SK-N-SH treated with all-trans-retinoic acid at 6 μM for 48 hours (cell line): Measurements from ENCODE around the gene CNIH4.
"Not testable (repeated sequence)": the region's sequence is repeated elsewhere in the genome, so short reads cannot be mapped to it uniquely, and the experiment has no call there.

Source experiments
- ATAC-seq: fragments of 200-7000 bp; cut with Tn5 transposase; 3 replicates; pipeline ENCODE4 v1.9.1; 2020; ENCODE audit warnings: mild to moderate bottlenecking, moderate library complexity
- ARNTL ChIP-seq: fragments of 450-650 bp; formaldehyde crosslinking; IDR thresholded peaks from 2 replicates; pipeline ENCODE4 v1.5.0; 2020; ENCODE audit warnings: low read depth, mild to moderate bottlenecking, moderate library complexity, borderline replicate concordance
- BACH2 ChIP-seq: fragments of 250-450 bp; sonication (Bioruptor Pico); IDR thresholded peaks from 2 replicates; pipeline ENCODE4 v1.9.0; 2021; ENCODE audit warnings: mild to moderate bottlenecking, borderline replicate concordance
- CSDC2 ChIP-seq: fragments of 250-450 bp; sonication (Bioruptor Pico); IDR thresholded peaks from 2 replicates; pipeline ENCODE4 v1.5.0; 2020; ENCODE audit warnings: mild to moderate bottlenecking, moderate library complexity
- CSRNP3 ChIP-seq: fragments of 250-450 bp; sonication (Bioruptor Pico); IDR thresholded peaks from 2 replicates; pipeline ENCODE4 v1.5.1; 2021; ENCODE audit warnings: mild to moderate bottlenecking, moderate library complexity
- ESRRG ChIP-seq: fragments of 250-450 bp; sonication (Bioruptor Pico); IDR thresholded peaks from 2 replicates; pipeline ENCODE4 v1.6.1; 2021; ENCODE audit warnings: mild to moderate bottlenecking
- GLIS3 ChIP-seq: fragments of 250-450 bp; sonication (Bioruptor Pico); IDR thresholded peaks from 2 replicates; pipeline ENCODE4 v1.5.0; 2020; ENCODE audit warnings: mild to moderate bottlenecking, moderate library complexity
- ISL1 ChIP-seq: fragments of 250-450 bp; sonication (Bioruptor Pico); IDR thresholded peaks from 2 replicates; pipeline ENCODE4 v2.1.2; 2022; ENCODE audit warnings: mild to moderate bottlenecking, moderate library complexity
- OSR1 ChIP-seq: fragments of 250-450 bp; sonication (Bioruptor Pico); IDR thresholded peaks from 2 replicates; pipeline ENCODE4 v1.8.0; 2022; ENCODE audit warnings: moderate library complexity, mild to moderate bottlenecking, inconsistent platforms
- PATZ1 ChIP-seq: fragments of 250-450 bp; sonication (Bioruptor Pico); IDR thresholded peaks from 2 replicates; pipeline ENCODE4 v1.8.0; 2020; ENCODE audit warnings: mild to moderate bottlenecking, moderate library complexity, borderline replicate concordance
- POU6F1 ChIP-seq: fragments of 250-450 bp; sonication (Bioruptor Pico); IDR thresholded peaks from 2 replicates; pipeline ENCODE4 v1.8.0; 2021; ENCODE audit warnings: low read depth, mild to moderate bottlenecking, moderate library complexity, borderline replicate concordance
- PPARA ChIP-seq: fragments of 250-450 bp; sonication (Bioruptor Pico); IDR thresholded peaks from 2 replicates; pipeline ENCODE4 v1.5.0; 2020; ENCODE audit warnings: mild to moderate bottlenecking, borderline replicate concordance
- RARB ChIP-seq: fragments of 250-450 bp; sonication (Bioruptor Pico); IDR thresholded peaks from 2 replicates; pipeline ENCODE4 v1.8.0; 2021; ENCODE audit warnings: mild to moderate bottlenecking, moderate library complexity
- SNAI2 ChIP-seq: fragments of 250-450 bp; sonication (Bioruptor Pico); IDR thresholded peaks from 2 replicates; pipeline ENCODE4 v1.5.0; 2020; ENCODE audit warnings: mild to moderate bottlenecking, moderate library complexity
- TCF4 ChIP-seq: fragments of 250-450 bp; sonication (Bioruptor Pico); IDR thresholded peaks from 2 replicates; pipeline ENCODE4 v1.8.0; 2021; ENCODE audit warnings: mild to moderate bottlenecking, moderate library complexity, borderline replicate concordance
- TOX ChIP-seq: fragments of 250-450 bp; sonication (Bioruptor Pico); IDR thresholded peaks from 2 replicates; pipeline ENCODE4 v1.8.0; 2021; ENCODE audit warnings: mild to moderate bottlenecking, moderate library complexity, borderline replicate concordance
- TSHZ2 ChIP-seq: fragments of 250-450 bp; sonication (Bioruptor Pico); IDR thresholded peaks from 2 replicates; pipeline ENCODE4 v1.5.0; 2020; ENCODE audit warnings: mild to moderate bottlenecking, moderate library complexity
- ZC3H10 ChIP-seq: fragments of 250-450 bp; sonication (Bioruptor Pico); IDR thresholded peaks from 2 replicates; pipeline ENCODE4 v1.5.1; 2021; ENCODE audit warnings: mild to moderate bottlenecking, moderate library complexity
- ZNF565 ChIP-seq: fragments of 450-650 bp; formaldehyde crosslinking; conservative IDR thresholded peaks from 2 replicates; pipeline ENCODE4 v1.5.0; 2020; ENCODE audit warnings: low read depth, mild to moderate bottlenecking, moderate library complexity
- ZNF8 ChIP-seq: fragments of 450-650 bp; formaldehyde crosslinking; IDR thresholded peaks from 2 replicates; pipeline ENCODE4 v1.5.0; 2020; ENCODE audit warnings: mild to moderate bottlenecking, moderate library complexity
- TF ChIP-seq, protein P1 (sequence below): fragments of 250-450 bp; sonication (Bioruptor Pico); IDR thresholded peaks from 2 replicates; pipeline ENCODE4 v1.5.1; 2020; ENCODE audit warnings: low read depth, mild to moderate bottlenecking, moderate library complexity

The CNIH4 gene

DNA sequence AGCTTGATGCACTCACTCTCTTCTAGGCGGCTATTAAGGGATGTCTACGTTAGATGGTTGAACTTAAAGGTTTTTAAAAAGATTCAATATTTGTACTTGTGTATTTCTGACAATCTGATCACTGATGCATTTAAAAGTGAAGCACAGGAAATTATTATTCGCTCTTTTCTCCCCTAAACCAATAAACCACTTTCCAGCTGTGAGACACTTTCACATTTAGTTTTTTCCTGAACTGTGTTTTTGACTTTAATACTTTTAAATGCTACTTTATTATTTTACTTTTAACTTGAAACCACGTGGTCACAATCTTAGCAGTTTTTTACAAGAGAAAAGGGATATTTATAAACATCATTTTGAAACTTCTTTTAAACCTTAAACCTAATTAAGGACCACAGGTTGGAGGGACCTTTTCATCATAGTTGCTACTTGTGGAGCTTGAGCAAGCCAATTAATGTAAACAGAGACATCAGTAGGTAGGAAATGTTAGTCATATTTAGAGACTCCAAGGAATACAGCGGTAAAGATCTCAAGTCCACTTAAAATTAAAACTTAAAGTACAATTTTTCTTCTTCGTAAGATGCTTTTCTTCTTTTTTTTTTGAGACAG is 68.7 kb downstream of the CNIH4 start:
- no peak for TF ChIP-seq SNAI2
- no peak for TF ChIP-seq BACH2 (CRISPR knock-in tag)
- TF ChIP-seq PATZ1 (CRISPR knock-in tag): no peak
- no peak for TF ChIP-seq ZNF565 (CRISPR knock-in tag)
- no peak for TF ChIP-seq RARB (CRISPR knock-in tag)
- TF ChIP-seq TSHZ2 (CRISPR knock-in tag): no peak
- TF ChIP-seq, protein P1, sequence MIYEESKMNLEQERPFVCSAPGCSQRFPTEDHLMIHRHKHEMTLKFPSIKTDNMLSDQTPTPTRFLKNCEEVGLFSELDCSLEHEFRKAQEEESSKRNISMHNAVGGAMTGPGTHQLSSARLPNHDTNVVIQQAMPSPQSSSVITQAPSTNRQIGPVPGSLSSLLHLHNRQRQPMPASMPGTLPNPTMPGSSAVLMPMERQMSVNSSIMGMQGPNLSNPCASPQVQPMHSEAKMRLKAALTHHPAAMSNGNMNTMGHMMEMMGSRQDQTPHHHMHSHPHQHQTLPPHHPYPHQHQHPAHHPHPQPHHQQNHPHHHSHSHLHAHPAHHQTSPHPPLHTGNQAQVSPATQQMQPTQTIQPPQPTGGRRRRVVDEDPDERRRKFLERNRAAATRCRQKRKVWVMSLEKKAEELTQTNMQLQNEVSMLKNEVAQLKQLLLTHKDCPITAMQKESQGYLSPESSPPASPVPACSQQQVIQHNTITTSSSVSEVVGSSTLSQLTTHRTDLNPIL: no peak
- no peak for TF ChIP-seq ARNTL
- TF ChIP-seq TOX (CRISPR knock-in tag): no peak
- TF ChIP-seq TCF4 (CRISPR knock-in tag): no peak
- no peak for TF ChIP-seq POU6F1 (CRISPR knock-in tag)
- TF ChIP-seq GLIS3 (CRISPR knock-in tag): no peak
- no peak for TF ChIP-seq ZNF8

GRCh38 chr1:224426869-224427268 is 70.2 kb downstream of the CNIH4 start:
- not testable (repeated sequence) for ATAC-seq

More for the DNA sequence above, 68.7 kb downstream of the CNIH4 start:
- no peak for ATAC-seq

- peak; percentile 75 for ATAC-seq
- TF ChIP-seq CSRNP3 (CRISPR knock-in tag) (no peak), BACH2 (CRISPR knock-in tag) (no peak), TCF4 (CRISPR knock-in tag) (no peak), TSHZ2 (CRISPR knock-in tag) (no peak), ZNF565 (CRISPR knock-in tag) (no peak), ISL1 (CRISPR knock-in tag) (no peak), ZNF8 (no peak), ESRRG (CRISPR knock-in tag) (no peak), PPARA (CRISPR knock-in tag) (no peak), TOX (CRISPR knock-in tag) (no peak), CSDC2 (no peak), OSR1 (no peak), GLIS3 (CRISPR knock-in tag) (no peak), POU6F1 (CRISPR knock-in tag) (no peak), ZC3H10 (CRISPR knock-in tag) (no peak), ARNTL (no peak)
- TF ChIP-seq, protein P1: no peak
Observed at GRCh38 chr1:224427346-224427745, 70.7 kb downstream of the CNIH4 start.

DNA sequence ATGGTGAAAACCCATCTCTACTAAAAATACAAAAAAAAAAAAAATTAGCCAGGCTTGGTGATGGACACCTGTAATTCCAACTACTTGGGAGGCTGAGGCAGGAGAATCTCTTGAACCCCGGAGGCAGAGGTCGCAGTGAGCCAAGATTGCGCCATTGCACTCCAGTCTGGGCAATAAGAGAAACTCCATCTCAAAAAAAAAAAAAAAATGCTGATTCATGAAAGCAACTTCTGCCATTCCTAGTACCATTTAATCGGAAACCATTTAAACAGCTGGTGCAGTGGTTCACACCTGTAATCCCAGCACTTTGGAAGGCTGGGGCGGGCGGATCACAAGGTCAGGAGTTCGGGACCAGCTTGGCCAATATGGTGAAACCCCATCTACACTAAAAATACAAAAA is 72.0 kb downstream of the CNIH4 start:
- ATAC-seq: not testable (repeated sequence)
